Measurements from ENCODE around the gene HNRNPA1. TPM values are rescaled to one million over a fixed set of nuclear protein-coding genes. Genes with fewer than 3 reads are reported as not detected.

HNRNPA1 gene
- total and polyA plus RNA-seq, 9 of the 15 experiments (the other 6 are each of a cell fraction or from before 2014, with no cell fraction given), result 1,166 to 2,703 (median 1,815) TPM

GRCh38 chr12:54324617-54325441 lies 44.3 kb downstream of the HNRNPA1 start, which contains the start of gene COPZ1 (continued):
- TF ChIP-seq ZBTB2 (IDR thresholded peaks at IDR 0.05), result no peak
- peak; percentile 59; the same call in 1 of the 2 replicates for TF ChIP-seq ZNF76 (CRISPR knock-in tag; IDR thresholded peaks at IDR 0.05; ENCODE audit: borderline replicate concordance)
- TF ChIP-seq VEZF1 (CRISPR knock-in tag; IDR thresholded peaks at IDR 0.05), result peak; percentile 85
- TF ChIP-seq TFE3 (CRISPR knock-in tag; IDR thresholded peaks at IDR 0.05), result peak; percentile 72
- TF ChIP-seq TSHZ1 (CRISPR knock-in tag; IDR thresholded peaks at IDR 0.05), result no peak
- TF ChIP-seq BACH1 (tag; IDR thresholded peaks at IDR 0.05), result 0 out of 2 replicates have a peak, but pooled peaks have one; percentile 23
- no peak for TF ChIP-seq ZNF165 (CRISPR knock-in tag; IDR thresholded peaks at IDR 0.05; ENCODE audit: borderline replicate concordance)
- no peak for TF ChIP-seq SNRNP70 (optimal IDR thresholded peaks at IDR 0.05; ENCODE audit: low read depth, low read length)
- no peak for TF ChIP-seq MCM5 (IDR thresholded peaks at IDR 0.05; ENCODE audit: low read depth)
- TF ChIP-seq ZBTB34 (CRISPR knock-in tag; IDR thresholded peaks at IDR 0.05), result no peak
- TF ChIP-seq SMARCA5 (IDR thresholded peaks at IDR 0.05), result no peak
- TF ChIP-seq C11orf30 (IDR thresholded peaks at IDR 0.05; ENCODE audit: low read depth), result peak; percentile 80
- TF ChIP-seq CEBPG (CRISPR knock-in tag; IDR thresholded peaks at IDR 0.05), result peak; percentile 34; the same call in 1 of the 2 replicates
- TF ChIP-seq CEBPG (tag; conservative IDR thresholded peaks at IDR 0.05 in 1 of 2, IDR thresholded peaks at IDR 0.05 in 1 of 2), result peak; percentile 46 to 73; a peak in 2 of 4 replicates
- TF ChIP-seq NFE2 (IDR thresholded peaks at IDR 0.05; ENCODE audit: low read depth), result peak; percentile 64; the same call in 1 of the 2 replicates
- 0 out of 2 replicates have a peak, but pooled peaks have one; percentile 38 for TF ChIP-seq FOXJ2 (tag; IDR thresholded peaks at IDR 0.05)
- no peak for TF ChIP-seq FOXA1 (IDR thresholded peaks at IDR 0.05; ENCODE audit: borderline replicate concordance)

All from K562 (cell line).